Testis (tissue), 2 donors: ENCODE results near the gene SVIL.

ENCODE experiments used
- POLR2A ChIP-seq: fragments of 450-650 bp; IDR thresholded peaks from one replicate; pipeline ENCODE4 v1.6.1; 2017; ENCODE audit warnings: antibody characterized with exemption, mild to moderate bottlenecking, moderate library complexity
- TF ChIP-seq, protein P1 (sequence below), 3 experiments: fragments of 450-650 bp in 2 of 3; fragments of 200-600 bp in 1 of 3; sonication (generic) in 1 of 3; IDR thresholded peaks; one replicate each; pipeline ENCODE4 v1.5.1; 2016 to 2019; ENCODE audit warnings: antibody characterized with exemption in 3 of 3, mild to moderate bottlenecking in 2 of 3, moderate library complexity in 1 of 3

GRCh38 chr10:29455095-29455494, 179.7 kb downstream of the SVIL start:
- TF ChIP-seq, protein P1, sequence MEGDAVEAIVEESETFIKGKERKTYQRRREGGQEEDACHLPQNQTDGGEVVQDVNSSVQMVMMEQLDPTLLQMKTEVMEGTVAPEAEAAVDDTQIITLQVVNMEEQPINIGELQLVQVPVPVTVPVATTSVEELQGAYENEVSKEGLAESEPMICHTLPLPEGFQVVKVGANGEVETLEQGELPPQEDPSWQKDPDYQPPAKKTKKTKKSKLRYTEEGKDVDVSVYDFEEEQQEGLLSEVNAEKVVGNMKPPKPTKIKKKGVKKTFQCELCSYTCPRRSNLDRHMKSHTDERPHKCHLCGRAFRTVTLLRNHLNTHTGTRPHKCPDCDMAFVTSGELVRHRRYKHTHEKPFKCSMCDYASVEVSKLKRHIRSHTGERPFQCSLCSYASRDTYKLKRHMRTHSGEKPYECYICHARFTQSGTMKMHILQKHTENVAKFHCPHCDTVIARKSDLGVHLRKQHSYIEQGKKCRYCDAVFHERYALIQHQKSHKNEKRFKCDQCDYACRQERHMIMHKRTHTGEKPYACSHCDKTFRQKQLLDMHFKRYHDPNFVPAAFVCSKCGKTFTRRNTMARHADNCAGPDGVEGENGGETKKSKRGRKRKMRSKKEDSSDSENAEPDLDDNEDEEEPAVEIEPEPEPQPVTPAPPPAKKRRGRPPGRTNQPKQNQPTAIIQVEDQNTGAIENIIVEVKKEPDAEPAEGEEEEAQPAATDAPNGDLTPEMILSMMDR (IDR thresholded peaks at IDR 0.05), result no peak
- TF ChIP-seq POLR2A, result no peak
